ENCODE results near the gene ZDHHC16. TPM values are rescaled to one million over a fixed set of nuclear protein-coding genes. Genes with fewer than 3 reads are reported as not detected.
A peak's percentile ranks its signal among the peaks of the same experiment; 100 is the strongest.

ZDHHC16 gene
- total RNA-seq, 1 donor = 5.5 TPM

- Histone ChIP-seq H3K4me3 (ENCODE audit: low read length) (no peak overlapping the region), H3K9me3 (ENCODE audit: low read depth, low read length) (no peaks in the 10 kb centered on the region), H3K27me3 (ENCODE audit: insufficient read depth, low read length) (no peaks in the 10 kb centered on the region), H3K4me1 (ENCODE audit: insufficient read depth, low read length) (no peaks in the 10 kb centered on the region)
Observed at GRCh38 chr10:97481071-97481470, 35.1 kb downstream of the ZDHHC16 start.

- H3K4me1 ChIP-seq (ENCODE audit: insufficient read depth, low read length) = no peaks in the 10 kb centered on the region
- no peaks in the 10 kb centered on the region for H3K9me3 ChIP-seq (ENCODE audit: low read depth, low read length)
- no peak overlapping the region for H3K4me3 ChIP-seq (ENCODE audit: low read length)
- H3K27me3 ChIP-seq (ENCODE audit: insufficient read depth, low read length) = no peaks in the 10 kb centered on the region
Observed at GRCh38 chr10:97482381-97482780, 36.4 kb downstream of the ZDHHC16 start.

DNA sequence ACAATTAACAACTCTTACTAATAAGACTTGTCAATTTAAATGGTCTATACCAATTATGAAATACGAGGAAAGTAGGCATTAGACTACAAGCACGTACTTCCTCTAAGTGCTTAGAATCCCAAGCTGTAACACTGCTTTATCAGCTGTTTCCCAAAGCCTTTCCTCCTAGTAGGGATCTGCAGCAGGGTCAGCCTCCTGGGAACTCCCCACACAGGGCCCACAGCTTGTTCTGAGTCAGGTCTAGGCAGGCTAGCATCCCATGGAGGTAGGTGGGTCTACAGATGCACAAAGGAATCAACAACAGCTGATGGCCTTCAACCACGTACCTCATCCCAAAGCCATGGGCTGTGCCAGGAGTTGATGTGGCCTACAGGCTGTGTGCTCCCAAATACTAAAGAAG is 37.5 kb downstream of the ZDHHC16 start:
- H3K27me3 ChIP-seq (ENCODE audit: insufficient read depth, low read length) = no peaks in the 10 kb centered on the region
- H3K4me1 ChIP-seq (ENCODE audit: insufficient read depth, low read length) = no peaks in the 10 kb centered on the region
- H3K9me3 ChIP-seq (ENCODE audit: low read depth, low read length) = no peaks in the 10 kb centered on the region
- no peak overlapping the region for H3K4me3 ChIP-seq (ENCODE audit: low read length)

DNA sequence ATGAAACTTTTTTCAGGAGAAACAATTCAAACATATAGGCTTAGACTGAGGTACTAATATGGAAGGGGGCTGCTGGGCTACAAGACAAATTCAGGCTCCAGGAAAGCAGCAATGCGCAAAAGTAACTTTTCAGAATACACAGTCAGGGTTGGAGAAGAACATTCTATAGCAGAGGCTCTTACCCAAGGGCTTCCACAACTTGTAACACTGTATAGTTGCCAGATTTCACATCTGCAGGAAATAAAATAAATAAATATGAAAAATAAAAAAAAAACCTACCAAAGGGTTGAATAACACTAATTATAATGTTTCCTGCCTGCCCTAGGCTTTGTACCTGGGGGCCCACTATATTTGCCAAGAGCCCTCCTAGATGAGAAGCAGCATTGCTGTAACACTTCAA is 37.9 kb downstream of the ZDHHC16 start:
- Histone ChIP-seq H3K4me3 (ENCODE audit: low read length) (no peak overlapping the region), H3K27me3 (ENCODE audit: insufficient read depth, low read length) (no peaks in the 10 kb centered on the region), H3K9me3 (ENCODE audit: low read depth, low read length) (no peaks in the 10 kb centered on the region), H3K4me1 (ENCODE audit: insufficient read depth, low read length) (no peaks in the 10 kb centered on the region)

- Histone ChIP-seq H3K4me1 (ENCODE audit: insufficient read depth, low read length) (peaks cover 5% of the 10 kb centered on the region), H3K4me3 (ENCODE audit: low read length) (no peak overlapping the region), H3K27me3 (ENCODE audit: insufficient read depth, low read length) (no peaks in the 10 kb centered on the region), H3K9me3 (ENCODE audit: low read depth, low read length) (no peaks in the 10 kb centered on the region)
Observed at GRCh38 chr10:97485647-97486281, 39.8 kb downstream of the ZDHHC16 start.

DNA sequence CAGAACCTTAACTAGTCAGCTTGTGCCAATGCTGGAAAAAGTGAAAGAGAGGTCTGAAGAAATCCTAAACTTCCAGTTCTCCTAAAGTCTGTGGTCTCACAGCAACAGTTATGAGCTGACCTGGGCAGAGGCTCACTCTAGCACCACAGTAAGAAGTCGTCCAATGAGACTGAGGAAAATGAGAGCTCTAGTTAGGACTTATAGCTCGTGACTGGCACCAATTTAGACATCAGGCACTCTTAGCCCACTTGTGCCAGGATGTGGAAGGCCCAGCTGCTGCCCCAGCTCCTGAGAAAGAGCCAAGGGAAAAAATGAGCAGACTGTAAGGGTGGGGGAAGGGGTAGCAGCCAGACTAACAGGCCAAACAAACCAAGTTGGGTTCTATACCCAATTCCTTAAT is 44.6 kb downstream of the ZDHHC16 start:
- H3K27me3 ChIP-seq (ENCODE audit: insufficient read depth, low read length) = no peaks in the 10 kb centered on the region
- H3K9me3 ChIP-seq (ENCODE audit: low read depth, low read length) = no peaks in the 10 kb centered on the region
- peaks cover 16% of the 10 kb centered on the region for H3K4me1 ChIP-seq (ENCODE audit: insufficient read depth, low read length)
- no peak overlapping the region for H3K4me3 ChIP-seq (ENCODE audit: low read length)

DNA sequence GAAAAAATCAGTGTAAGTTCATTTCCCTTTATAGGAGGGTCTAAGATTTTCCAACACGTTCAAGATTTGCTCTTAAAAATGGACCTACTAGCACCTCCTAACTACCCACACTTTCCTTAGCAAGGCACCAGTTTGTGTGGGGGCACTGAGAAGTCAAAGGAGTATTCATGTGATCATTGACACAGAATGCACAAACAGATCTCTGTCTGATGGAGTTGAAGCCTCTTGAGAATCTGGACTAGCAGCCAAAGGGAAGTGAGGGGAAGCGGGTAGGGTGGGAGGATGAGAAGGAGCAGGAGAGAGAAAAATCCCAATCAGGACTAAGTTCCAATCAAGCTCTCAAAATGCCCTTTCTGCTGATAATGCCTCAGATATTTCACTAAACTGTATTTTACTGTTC is 48.2 kb downstream of the ZDHHC16 start:
- Histone ChIP-seq H3K4me3 (ENCODE audit: low read length) (no peak overlapping the region), H3K9me3 (ENCODE audit: low read depth, low read length) (no peaks in the 10 kb centered on the region), H3K27me3 (ENCODE audit: insufficient read depth, low read length) (no peaks in the 10 kb centered on the region), H3K4me1 (ENCODE audit: insufficient read depth, low read length) (peaks cover 27% of the 10 kb centered on the region)

GRCh38 chr10:97494863-97495506 is 49.0 kb downstream of the ZDHHC16 start:
- H3K4me1 ChIP-seq (ENCODE audit: insufficient read depth, low read length) = peaks cover 35% of the 10 kb centered on the region
- H3K9me3 ChIP-seq (ENCODE audit: low read depth, low read length) = no peaks in the 10 kb centered on the region
- H3K4me3 ChIP-seq (ENCODE audit: low read length) = no peak overlapping the region
- H3K27me3 ChIP-seq (ENCODE audit: insufficient read depth, low read length) = peaks cover 4% of the 10 kb centered on the region

DNA sequence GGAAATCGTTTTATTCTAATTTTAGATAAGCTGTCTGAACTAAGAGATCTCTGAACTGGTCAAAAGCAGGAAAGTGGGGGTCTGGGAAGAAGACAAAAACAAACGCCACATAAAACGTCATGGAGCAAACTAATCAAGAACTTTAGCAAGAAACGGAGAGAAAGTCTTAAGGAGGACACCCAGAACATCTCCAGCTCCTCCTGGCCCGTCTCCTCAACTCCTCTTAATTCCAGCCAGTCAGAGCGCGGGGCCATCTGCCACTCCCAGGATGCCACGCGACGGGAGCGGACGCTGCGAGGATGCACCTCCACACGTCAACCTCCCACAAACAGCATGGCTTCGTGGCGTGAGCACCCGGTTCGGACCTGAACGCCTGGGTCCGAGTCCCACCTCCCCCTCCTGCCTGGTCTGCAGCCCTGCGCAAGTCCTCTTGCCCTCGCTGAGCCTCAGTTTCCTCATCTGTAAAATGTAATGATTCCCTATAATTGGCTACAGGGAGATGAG is 51.6 kb downstream of the ZDHHC16 start:
- no peaks in the 10 kb centered on the region for H3K9me3 ChIP-seq (ENCODE audit: low read depth, low read length)
- H3K27me3 ChIP-seq (ENCODE audit: insufficient read depth, low read length) = peaks cover 7% of the 10 kb centered on the region
- H3K4me3 ChIP-seq (ENCODE audit: low read length) = peak overlapping the region; percentile 89
- H3K4me1 ChIP-seq (ENCODE audit: insufficient read depth, low read length) = peaks cover 47% of the 10 kb centered on the region

- H3K4me3 ChIP-seq (ENCODE audit: low read length) = peak within 1 kb of the TSS; percentile 89
- peaks cover 50% of the 10 kb centered on the region for H3K4me1 ChIP-seq (ENCODE audit: insufficient read depth, low read length)
- H3K27me3 ChIP-seq (ENCODE audit: insufficient read depth, low read length) = peaks cover 7% of the 10 kb centered on the region
- no peaks in the 10 kb centered on the region for H3K9me3 ChIP-seq (ENCODE audit: low read depth, low read length)
Observed at GRCh38 chr10:97498076-97498840, 52.3 kb downstream of the ZDHHC16 start, which contains the start of gene MMS19. Gene MMS19 (minus strand): TSS chr10:97498422. CDS start chr10:97498384, 38 bp downstream.

DNA sequence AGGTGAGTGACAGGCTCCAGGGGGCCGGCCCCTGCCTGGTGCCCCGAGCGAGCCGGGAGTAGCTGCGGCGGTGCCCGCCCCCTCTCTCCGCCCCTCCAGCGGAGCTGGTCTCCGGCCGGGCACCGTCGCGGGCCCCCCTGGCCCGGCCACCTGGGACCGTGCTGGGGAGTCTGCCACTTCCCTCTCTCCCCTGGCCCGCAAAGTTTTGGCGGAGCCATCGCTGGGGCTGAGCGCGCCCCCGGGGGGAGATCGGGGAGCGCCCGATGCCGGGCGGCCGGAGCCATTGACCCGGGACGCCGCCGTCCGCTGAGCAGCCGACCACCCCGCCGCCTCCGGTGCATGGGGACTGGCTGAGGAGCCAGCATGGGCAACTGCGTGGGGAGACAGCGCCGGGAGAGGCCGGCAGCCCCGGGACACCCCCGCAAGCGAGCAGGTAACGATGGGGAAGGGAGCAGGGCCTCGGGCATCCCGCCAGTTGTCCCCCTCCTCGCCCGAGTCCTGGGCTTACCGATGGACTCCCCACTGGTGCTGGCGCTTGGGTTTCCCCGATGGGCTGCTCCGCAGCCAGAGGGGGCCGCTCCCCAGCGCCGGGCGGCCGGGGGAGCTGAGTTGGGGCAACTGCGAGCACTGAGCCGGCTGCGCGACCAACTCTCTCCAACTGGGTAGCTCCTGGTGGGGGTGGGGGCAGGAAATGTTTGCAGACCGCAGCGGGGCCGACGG is 53.0 kb downstream of the ZDHHC16 start, which contains the start of gene UBTD1:
TSS of gene UBTD1 (plus strand) at position 84 of the 720 bp plus-strand sequence. CDS start at position 364, 280 bp downstream.
- Histone ChIP-seq H3K4me3 (ENCODE audit: low read length) (peak within 1 kb of the TSS; percentile 89), H3K4me1 (ENCODE audit: insufficient read depth, low read length) (peaks cover 57% of the 10 kb centered on the region), H3K9me3 (ENCODE audit: low read depth, low read length) (no peaks in the 10 kb centered on the region), H3K27me3 (ENCODE audit: insufficient read depth, low read length) (peaks cover 7% of the 10 kb centered on the region)

GRCh38 chr10:97499561-97500296 is 53.8 kb downstream of the ZDHHC16 start:
- Histone ChIP-seq H3K27me3 (ENCODE audit: insufficient read depth, low read length) (peaks cover 7% of the 10 kb centered on the region), H3K4me3 (ENCODE audit: low read length) (peak overlapping the region; percentile 89)

GRCh38 chr10:97500297-97500575 is 54.3 kb downstream of the ZDHHC16 start:
- H3K9me3 ChIP-seq (ENCODE audit: low read depth, low read length) = no peaks in the 10 kb centered on the region
- peaks cover 7% of the 10 kb centered on the region for H3K27me3 ChIP-seq (ENCODE audit: insufficient read depth, low read length)
- H3K4me1 ChIP-seq (ENCODE audit: insufficient read depth, low read length) = peaks cover 50% of the 10 kb centered on the region
- peak overlapping the region; percentile 89 for H3K4me3 ChIP-seq (ENCODE audit: low read length)

More at GRCh38 chr10:97499561-97500296, 53.8 kb downstream of the ZDHHC16 start:
- Histone ChIP-seq H3K9me3 (ENCODE audit: low read depth, low read length) (no peaks in the 10 kb centered on the region), H3K4me1 (ENCODE audit: insufficient read depth, low read length) (peaks cover 55% of the 10 kb centered on the region)

- H3K9me3 ChIP-seq (ENCODE audit: low read depth, low read length) = no peaks in the 10 kb centered on the region
- H3K27me3 ChIP-seq (ENCODE audit: insufficient read depth, low read length) = peaks cover 7% of the 10 kb centered on the region
- H3K4me1 ChIP-seq (ENCODE audit: insufficient read depth, low read length) = peaks cover 42% of the 10 kb centered on the region
- no peak overlapping the region for H3K4me3 ChIP-seq (ENCODE audit: low read length)
Observed at GRCh38 chr10:97502916-97503315, 56.9 kb downstream of the ZDHHC16 start.

Data from mononuclear cell (primary cell).